Keratinocyte (primary cell): ENCODE data around the gene OXCT1. TPM values are rescaled to one million over a fixed set of nuclear protein-coding genes. Genes with fewer than 3 reads are reported as not detected.

ENCODE experiments used
- DNase-seq: peaks from one replicate; pipeline ENCODE4 v3.0.0-alpha.2; 2011; ENCODE audit warnings: low read depth, missing footprints, low spot score
- FAIRE-seq: peaks from 2 replicates; lab custom pipeline; 2011; peaks lifted over from hg19 to GRCh38; lab: Jason Lieb, UNC
- H2AFZ ChIP-seq: 2 replicates; pipeline ENCODE4 v1.6.0; 2012; ENCODE audit warnings: low read length, control low read depth, inconsistent platforms; ENCODE audit not compliant: control insufficient read depth
- H3K27ac ChIP-seq: 2 replicates; pipeline ENCODE4 v1.5.1; 2011; ENCODE audit warnings: low read length; ENCODE audit not compliant: control insufficient read depth, insufficient read depth
- H3K27me3 ChIP-seq: 3 replicates; pipeline ENCODE4 v1.6.0; 2011; ENCODE audit warnings: low read length; ENCODE audit not compliant: control insufficient read depth, insufficient read depth; ENCODE audit errors: extremely low read depth
- H3K36me3 ChIP-seq, 2 experiments: 2 replicates in 1 of 2; 3 replicates in 1 of 2; pipeline ENCODE4 v1.5.1; 2011; ENCODE audit warnings: low read length in 2 of 2, mild to moderate bottlenecking in 1 of 2; ENCODE audit not compliant: control insufficient read depth in 2 of 2, insufficient read depth in 2 of 2; ENCODE audit errors: extremely low read depth in 1 of 2
- H3K4me1 ChIP-seq: 3 replicates; pipeline ENCODE4 v1.5.1; 2011; ENCODE audit warnings: low read length; ENCODE audit not compliant: control insufficient read depth, insufficient read depth; ENCODE audit errors: extremely low read depth
- H3K4me2 ChIP-seq: 3 replicates; pipeline ENCODE4 v1.6.0; 2011; ENCODE audit warnings: low read depth, low read length; ENCODE audit not compliant: control insufficient read depth, insufficient read depth; ENCODE audit errors: extremely low read depth
- H3K4me3 ChIP-seq, 3 experiments: fragments of 200-600 bp in 1 of 3; sonication (generic) in 1 of 3; 2 replicates in 2 of 3; 3 replicates in 1 of 3; pipeline ENCODE4 v1.5.1; 2011 to 2016; ENCODE audit warnings: low read length in 3 of 3, mild to moderate bottlenecking in 3 of 3, control low read depth in 2 of 3, inconsistent platforms in 1 of 3, low read depth in 1 of 3, mixed read lengths in 1 of 3, mixed run types in 1 of 3, moderate library complexity in 1 of 3; ENCODE audit not compliant: control insufficient read depth in 2 of 3, insufficient read depth in 2 of 3; ENCODE audit errors: extremely low read depth in 1 of 3
- H3K79me2 ChIP-seq: 2 replicates; pipeline ENCODE4 v1.6.0; 2012; ENCODE audit warnings: low read length; ENCODE audit not compliant: control insufficient read depth, insufficient read depth
- H3K9ac ChIP-seq: 3 replicates; pipeline ENCODE4 v1.6.0; 2011; ENCODE audit warnings: low read length; ENCODE audit not compliant: control insufficient read depth, insufficient read depth; ENCODE audit errors: extremely low read depth
- H3K9me1 ChIP-seq: 3 replicates; pipeline ENCODE4 v1.6.0; 2011; ENCODE audit warnings: low read length; ENCODE audit not compliant: control insufficient read depth, insufficient read depth; ENCODE audit errors: extremely low read depth
- H3K9me3 ChIP-seq: 2 replicates; pipeline ENCODE4 v1.5.1; 2012; ENCODE audit warnings: low read depth, low read length; ENCODE audit not compliant: control insufficient read depth
- H4K20me1 ChIP-seq: 3 replicates; pipeline ENCODE4 v1.6.0; 2011; ENCODE audit warnings: low read length; ENCODE audit not compliant: control insufficient read depth, insufficient read depth; ENCODE audit errors: extremely low read depth
- EZH2 ChIP-seq: IDR thresholded peaks from one replicate; pipeline ENCODE4 v1.6.1; 2012; ENCODE audit warnings: inconsistent platforms, mild to moderate bottlenecking, low read length, moderate library complexity
- dilution Hi-C: fragments of 300-500 bp; cut with MboI; formaldehyde crosslinking; loops from one replicate; pipeline ENCODE4 v1.7.0; 2020; ENCODE audit warnings: low sequenced_read_pairs; ENCODE audit not compliant: extremely low pct_ligation_motif_present
- polyA plus RNA-seq, 5 experiments: library from polyadenylated mRNA; depleted of rRNA in 3 of 5; stranded (reverse) in 3 of 5; stranded (forward) in 1 of 5; unstranded in 1 of 5; fragments of >200 nt; gene quantifications; 1 replicate in 1 of 5; 2 replicates in 3 of 5; 3 replicates in 1 of 5; pipeline versions ENCODE4 v1.2.1 to v1.2.3, GENCODE V29; 2011 to 2012; ENCODE audit warnings: missing spikeins in 2 of 5, low read depth in 1 of 5, low replicate concordance in 1 of 5
- TF ChIP-seq, protein P1 (sequence below), 3 experiments: IDR thresholded peaks in 1 of 3; conservative IDR thresholded peaks in 1 of 3; optimal IDR thresholded peaks in 1 of 3; 2 replicates in 2 of 3; 3 replicates in 1 of 3; pipeline versions ENCODE3 to v1.5.1; 2011; ENCODE audit warnings: low read length in 3 of 3, mild to moderate bottlenecking in 3 of 3, moderate library complexity in 2 of 3, control low read depth in 1 of 3, inconsistent platforms in 1 of 3; ENCODE audit not compliant: insufficient read depth in 2 of 3; ENCODE audit errors: extremely low read depth in 1 of 3

OXCT1 gene
- polyA plus RNA-seq, 1 donor (not counting 4 experiments of a cell fraction or from before 2014, with no cell fraction given), result 34.0 TPM

DNA sequence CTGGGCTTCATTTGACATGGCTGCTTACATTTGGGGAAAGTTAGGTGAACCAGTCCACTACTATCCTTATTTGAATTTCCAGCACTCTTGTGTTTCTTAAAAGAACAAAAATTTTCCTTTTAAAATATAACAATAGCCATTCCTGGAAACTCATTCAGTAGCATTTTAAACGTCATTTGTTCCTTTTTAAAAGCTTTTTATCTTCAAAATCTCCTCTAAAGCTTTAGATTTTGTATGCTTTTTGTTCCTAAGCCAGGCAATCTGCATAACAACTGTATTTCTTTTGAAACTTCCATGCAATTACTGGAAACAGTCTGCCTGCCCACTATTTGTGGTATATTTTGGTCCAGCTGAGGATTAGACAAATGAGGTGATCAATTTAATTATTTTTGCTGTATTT, 187.6 kb downstream of the OXCT1 start:
- FAIRE-seq (no peak), DNase-seq (no peak)
- Histone ChIP-seq H4K20me1 (no peaks in the 10 kb centered on the region), H3K4me3 (no peak overlapping the region), H3K79me2 (no peaks in the 10 kb centered on the region), H3K9ac (no peak overlapping the region), H3K27ac (no peak overlapping the region), H3K4me2 (no peak overlapping the region), H3K36me3 (no peaks in the 10 kb centered on the region), H3K9me1 (no peaks in the 10 kb centered on the region), H3K4me1 (no peaks in the 10 kb centered on the region), H3K27me3 (no peaks in the 10 kb centered on the region), H3K9me3 (no peaks in the 10 kb centered on the region), H2AFZ (no peak overlapping the region)
- TF ChIP-seq, protein P1, sequence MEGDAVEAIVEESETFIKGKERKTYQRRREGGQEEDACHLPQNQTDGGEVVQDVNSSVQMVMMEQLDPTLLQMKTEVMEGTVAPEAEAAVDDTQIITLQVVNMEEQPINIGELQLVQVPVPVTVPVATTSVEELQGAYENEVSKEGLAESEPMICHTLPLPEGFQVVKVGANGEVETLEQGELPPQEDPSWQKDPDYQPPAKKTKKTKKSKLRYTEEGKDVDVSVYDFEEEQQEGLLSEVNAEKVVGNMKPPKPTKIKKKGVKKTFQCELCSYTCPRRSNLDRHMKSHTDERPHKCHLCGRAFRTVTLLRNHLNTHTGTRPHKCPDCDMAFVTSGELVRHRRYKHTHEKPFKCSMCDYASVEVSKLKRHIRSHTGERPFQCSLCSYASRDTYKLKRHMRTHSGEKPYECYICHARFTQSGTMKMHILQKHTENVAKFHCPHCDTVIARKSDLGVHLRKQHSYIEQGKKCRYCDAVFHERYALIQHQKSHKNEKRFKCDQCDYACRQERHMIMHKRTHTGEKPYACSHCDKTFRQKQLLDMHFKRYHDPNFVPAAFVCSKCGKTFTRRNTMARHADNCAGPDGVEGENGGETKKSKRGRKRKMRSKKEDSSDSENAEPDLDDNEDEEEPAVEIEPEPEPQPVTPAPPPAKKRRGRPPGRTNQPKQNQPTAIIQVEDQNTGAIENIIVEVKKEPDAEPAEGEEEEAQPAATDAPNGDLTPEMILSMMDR (optimal IDR thresholded peaks at IDR 0.05 in 1 of 3, IDR thresholded peaks at IDR 0.05 in 1 of 3, conservative IDR thresholded peaks at IDR 0.05 in 1 of 3; ENCODE audit: extremely low read depth in 1 of 3, insufficient read depth in 2 of 3, low read length in 3 of 3), result no peak
- TF ChIP-seq EZH2, result no peak
- dilution Hi-C loops, result no loop called here

DNA sequence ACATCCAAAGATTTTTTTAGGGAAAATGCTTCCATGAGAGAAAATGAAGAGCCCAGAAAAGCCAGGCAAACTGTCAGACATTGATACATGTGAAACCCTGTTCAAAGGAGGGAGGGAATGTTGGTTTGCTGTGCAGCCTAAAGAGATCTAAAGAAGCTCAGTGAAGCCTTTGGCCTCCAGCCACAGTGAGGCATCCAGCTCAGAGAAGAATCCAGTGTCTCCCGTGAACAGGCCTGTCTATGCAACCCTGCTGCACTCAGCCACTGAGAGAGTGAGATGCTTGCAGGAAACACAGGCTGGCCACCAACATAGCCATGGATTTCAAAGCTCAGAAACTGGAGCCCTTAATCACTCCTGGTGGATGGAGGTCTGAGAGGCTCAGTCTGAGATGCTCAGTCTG, 188.4 kb downstream of the OXCT1 start:
- TF ChIP-seq EZH2, result no peak
- TF ChIP-seq, protein P1 (optimal IDR thresholded peaks at IDR 0.05 in 1 of 3, IDR thresholded peaks at IDR 0.05 in 1 of 3, conservative IDR thresholded peaks at IDR 0.05 in 1 of 3; ENCODE audit: extremely low read depth in 1 of 3, insufficient read depth in 2 of 3, low read length in 3 of 3), result no peak

More for the DNA sequence above, 188.4 kb downstream of the OXCT1 start:
- no peaks in the 10 kb centered on the region for H3K4me1 ChIP-seq
- no peak overlapping the region for H2AFZ ChIP-seq
- no peak for FAIRE-seq
- no peaks in the 10 kb centered on the region for H3K9me1 ChIP-seq
- H3K36me3 ChIP-seq, result no peaks in the 10 kb centered on the region
- DNase-seq, result no peak
- peaks cover 3% of the 10 kb centered on the region for H3K27me3 ChIP-seq
- no peaks in the 10 kb centered on the region for H3K79me2 ChIP-seq
- H3K4me3 ChIP-seq, result no peak overlapping the region
- no peaks in the 10 kb centered on the region for H3K9me3 ChIP-seq
- H3K4me2 ChIP-seq, result no peak overlapping the region
- H4K20me1 ChIP-seq, result no peaks in the 10 kb centered on the region
- no peak overlapping the region for H3K27ac ChIP-seq
- dilution Hi-C loops, result no loop called here
- no peak overlapping the region for H3K9ac ChIP-seq

Other genes with a start within 250 kb of the OXCT1 start
- gene RIMOC1, start 33.9 kb upstream of the OXCT1 start, polyA plus RNA-seq, result 16.8 to 23.7 TPM (median 17.6 TPM) in 3 replicates
- 4.5 to 5.6 TPM (median 5.0 TPM) in 3 replicates for gene FBXO4, start 54.9 kb upstream of the OXCT1 start, polyA plus RNA-seq